Fibroblast of peridontal ligament (primary cell): ENCODE data around the gene ARHGAP15.
"Not testable (repeated sequence)": the region's sequence is repeated elsewhere in the genome, so short reads cannot be mapped to it uniquely, and the experiment has no call there.

Source experiments
- DNase-seq: peaks from one replicate; pipeline ENCODE4 v3.0.0-alpha.2; 2010; ENCODE audit errors: extremely low read depth

Gene ARHGAP15

GRCh38 chr2:143128681-143129580 lies at the start of gene ARHGAP15:
ARHGAP15 (plus strand) TSS chr2:143129419.
- no peak for DNase-seq

- no peak for DNase-seq
Measured at GRCh38 chr2:143081616-143082015, 47.6 kb upstream of the ARHGAP15 start.

GRCh38 chr2:143083636-143084035 lies 45.6 kb upstream of the ARHGAP15 start:
- DNase-seq = peak; percentile 84

GRCh38 chr2:143084462-143084861 lies 44.8 kb upstream of the ARHGAP15 start:
- DNase-seq = no peak

GRCh38 chr2:143085125-143085784 lies 44.0 kb upstream of the ARHGAP15 start:
- DNase-seq = no peak

- DNase-seq = peak; percentile 50
Measured at GRCh38 chr2:143087033-143087432, 42.2 kb upstream of the ARHGAP15 start.

GRCh38 chr2:143088388-143088787 lies 40.8 kb upstream of the ARHGAP15 start:
- DNase-seq = no peak

GRCh38 chr2:143089520-143089919 lies 39.7 kb upstream of the ARHGAP15 start:
- DNase-seq = not testable (repeated sequence)

GRCh38 chr2:143110758-143111428 lies 18.3 kb upstream of the ARHGAP15 start:
- DNase-seq = peak; percentile 75

GRCh38 chr2:143117225-143117624 lies 12.0 kb upstream of the ARHGAP15 start:
- DNase-seq = no peak

- DNase-seq = no peak
Measured at GRCh38 chr2:143121079-143121478, 8.1 kb upstream of the ARHGAP15 start.

GRCh38 chr2:143121957-143122356 lies 7.3 kb upstream of the ARHGAP15 start:
- no peak for DNase-seq

GRCh38 chr2:143123911-143124310 lies 5.3 kb upstream of the ARHGAP15 start:
- DNase-seq = no peak

GRCh38 chr2:143124445-143124844 lies 4.8 kb upstream of the ARHGAP15 start:
- DNase-seq = no peak

GRCh38 chr2:143125717-143126116 lies 3.5 kb upstream of the ARHGAP15 start:
- no peak for DNase-seq

GRCh38 chr2:143132355-143132754 lies 3.1 kb downstream of the ARHGAP15 start:
- no peak for DNase-seq

GRCh38 chr2:143133783-143134182 lies 4.6 kb downstream of the ARHGAP15 start:
- no peak for DNase-seq

GRCh38 chr2:143138292-143138691 lies 9.1 kb downstream of the ARHGAP15 start:
- no peak for DNase-seq

- no peak for DNase-seq
Measured at GRCh38 chr2:143139835-143140393, 10.7 kb downstream of the ARHGAP15 start.

- no peak for DNase-seq
Measured at GRCh38 chr2:143140864-143141661, 11.8 kb downstream of the ARHGAP15 start.

- DNase-seq = no peak
Measured at GRCh38 chr2:143142598-143142997, 13.4 kb downstream of the ARHGAP15 start.
